GM12878 (cell line): ENCODE data around the gene SPATS2L. TPM values are rescaled to one million over a fixed set of nuclear protein-coding genes. Genes with fewer than 3 reads are reported as not detected.

Source experiments
- ATAC-seq: fragments of 200-7000 bp; cut with Tn5 transposase; 3 replicates; pipeline ENCODE4 v1.9.1; 2020; ENCODE audit warnings: mild to moderate bottlenecking, moderate library complexity
- BruUV-seq: library from RNA; stranded (reverse); fragments of 400-500 nt; replicated peaks from 2 replicates; lab custom pipeline; 2021; lab: Mats Ljungman, UMichigan
- CTCF ChIA-PET: fragments of 300-600 bp; sonication (Branson Sonifier 250); formaldehyde crosslinking; extraction: SDS; loops from one replicate; lab custom pipeline; 2021; ENCODE audit warnings: inconsistent platforms; lab: Yijun Ruan, JAX
- POLR2A ChIA-PET: fragments of 350-600 bp; formaldehyde crosslinking; extraction: SDS; loops from one replicate; lab custom pipeline; 2021; ENCODE audit warnings: inconsistent platforms; lab: Charles Lee
- RAD21 ChIA-PET: fragments of 300-600 bp; sonication (Branson Sonifier 250); formaldehyde crosslinking; loops from one replicate; lab custom pipeline; 2023; ENCODE audit warnings: antibody characterized with exemption; ENCODE audit not compliant: unreplicated experiment; lab: Charles Lee
- SMC1A ChIA-PET: fragments of 300-600 bp; sonication (Branson Sonifier 250); formaldehyde crosslinking; loops from one replicate; lab custom pipeline; 2023; ENCODE audit not compliant: unreplicated experiment, uncharacterized antibody; lab: Charles Lee
- DNase-seq: peaks from one replicate; pipeline ENCODE4 v3.0.0-alpha.2; 2011; ENCODE audit warnings: low read depth, low spot score
- FAIRE-seq: peaks from 3 replicates; lab custom pipeline; 2011; peaks lifted over from hg19 to GRCh38; lab: Jason Lieb, UNC
- H2AFZ ChIP-seq: 2 replicates; pipeline ENCODE4 v1.6.0; 2011; ENCODE audit warnings: low read depth, low read length, control low read depth; ENCODE audit not compliant: control insufficient read depth
- H3K27ac ChIP-seq: 2 replicates; pipeline ENCODE4 v1.5.1; 2011; ENCODE audit warnings: control low read depth; ENCODE audit not compliant: control insufficient read depth, insufficient read depth
- H3K27me3 ChIP-seq, 2 experiments: replicated peaks in 1 of 2; 2 replicates each; pipeline versions ENCODE4 v1.6.0 to v1.6.1; 2011; ENCODE audit warnings: low read length in 1 of 2; ENCODE audit not compliant: control insufficient read depth in 2 of 2, insufficient read depth in 2 of 2
- H3K36me3 ChIP-seq, 2 experiments: 2 replicates each; pipeline ENCODE4 v1.5.1; 2011; ENCODE audit warnings: low read length in 1 of 2; ENCODE audit not compliant: control insufficient read depth in 2 of 2, insufficient read depth in 2 of 2
- H3K4me1 ChIP-seq: 2 replicates; pipeline ENCODE4 v1.6.1; 2011; ENCODE audit warnings: mild to moderate bottlenecking, low read length, moderate library complexity, mixed read lengths; ENCODE audit not compliant: control insufficient read depth, insufficient read depth
- H3K4me2 ChIP-seq: 2 replicates; pipeline ENCODE4 v1.6.0; 2011; ENCODE audit warnings: control low read depth; ENCODE audit not compliant: control insufficient read depth, insufficient read depth
- H3K4me3 ChIP-seq: fragments of 200-600 bp; sonication (generic); 2 replicates; pipeline ENCODE4 v1.5.1; 2016
- H3K79me2 ChIP-seq: 2 replicates; pipeline ENCODE4 v1.6.0; 2011; ENCODE audit warnings: low read length; ENCODE audit not compliant: control insufficient read depth, insufficient read depth
- H3K9ac ChIP-seq: 2 replicates; pipeline ENCODE4 v1.8.0; 2011; ENCODE audit warnings: low read length, control low read depth, mixed read lengths; ENCODE audit not compliant: control insufficient read depth, insufficient read depth
- H3K9me3 ChIP-seq: replicated peaks from 3 replicates; pipeline ENCODE4 v1.5.1; 2011; ENCODE audit warnings: mild to moderate bottlenecking, low read length; ENCODE audit not compliant: control insufficient read depth, insufficient read depth
- H4K20me1 ChIP-seq: 2 replicates; pipeline ENCODE4 v1.6.0; 2011; ENCODE audit not compliant: control insufficient read depth, insufficient read depth
- CHD1 ChIP-seq: IDR thresholded peaks from 2 replicates; pipeline ENCODE4 v1.6.1; 2012; ENCODE audit warnings: low read depth, low read length, improper control_type of control experiment
- IRF3 ChIP-seq: fragments of 450-650 bp; IDR thresholded peaks from 2 replicates; pipeline ENCODE4 v1.6.1; 2014; ENCODE audit warnings: mild to moderate bottlenecking
- MYC ChIP-seq: IDR thresholded peaks from 2 replicates; pipeline ENCODE4 v1.6.1; 2011; ENCODE audit warnings: mild to moderate bottlenecking, low read length, moderate library complexity, inconsistent platforms; ENCODE audit not compliant: insufficient read depth, insufficient replicate concordance, insufficient read length, severe bottlenecking
- POU2F2 ChIP-seq: IDR thresholded peaks from 3 replicates; pipeline ENCODE4 v1.6.1; 2011; ENCODE audit warnings: low read depth, mild to moderate bottlenecking, low read length, borderline replicate concordance
- RAD21 ChIP-seq: IDR thresholded peaks from 2 replicates; pipeline ENCODE4 v1.6.1; 2011; ENCODE audit warnings: mild to moderate bottlenecking, low read depth, low read length, moderate library complexity; ENCODE audit not compliant: insufficient read depth
- SMC3 ChIP-seq: IDR thresholded peaks from 2 replicates; pipeline ENCODE4 v1.6.1; 2011; ENCODE audit warnings: low read length, improper control_type of control experiment, borderline replicate concordance
- SPI1 ChIP-seq: IDR thresholded peaks from 2 replicates; pipeline ENCODE4 v1.6.1; 2011; ENCODE audit warnings: low read depth, mild to moderate bottlenecking, low read length, moderate library complexity, borderline replicate concordance; ENCODE audit not compliant: insufficient read depth
- YBX1 ChIP-seq: fragments of 450-650 bp; IDR thresholded peaks from 2 replicates; pipeline ENCODE4 v1.6.1; 2016; ENCODE audit warnings: antibody characterized with exemption
- WGBS: methylation state at CpG from one replicate; pipeline ENCODE4 v1.1.6; 2016; ENCODE audit warnings: low lambda C conversion rate; ENCODE audit not compliant: insufficient replicate concordance, insufficient coverage; ENCODE audit errors: missing lambda C conversion rate; 5-methylcytosine and 5-hydroxymethylcytosine counted together
- in situ Hi-C: fragments of 300-500 bp; cut with MboI; formaldehyde crosslinking; loops from 9 replicates; pipeline ENCODE4 v1.14.3; 2018; ENCODE audit warnings: mixed read lengths
- intact Hi-C: fragments of 100-400 bp; cut with micrococcal nuclease; formaldehyde crosslinking; loops from one replicate; pipeline ENCODE4 v1.14.2; 2022; ENCODE audit not compliant: unreplicated experiment
- polyA plus RNA-seq, 11 experiments: library from polyadenylated mRNA; depleted of rRNA in 4 of 11; unstranded in 6 of 11; stranded (reverse) in 5 of 11; fragments of >200 nt; fragmentation: Nextera tagmentation in 4 of 11; fragmentation: Illumina TruSeq in 1 of 11; extraction: Ambion mirVana in 4 of 11; extraction: Trizol in 1 of 11; gene quantifications; 1 replicate in 1 of 11; 2 replicates in 10 of 11; pipeline versions ENCODE4 v1.2.1 to v1.2.3, GENCODE V29; 2011 to 2016; ENCODE audit warnings: inconsistent platforms in 2 of 11, missing spikeins in 2 of 11, low read depth in 1 of 11
- total RNA-seq, 4 experiments: library from RNA; depleted of rRNA in 3 of 4; stranded (reverse); fragments of >200 nt in 3 of 4; fragmentation: Illumina TruSeq in 1 of 4; extraction: Trizol in 1 of 4; gene quantifications; 2 replicates each; pipeline versions ENCODE4 v1.2.1 to v1.2.3, GENCODE V29; 2013 to 2021
- TF ChIP-seq, protein P1 (sequence below): fragments of 450-650 bp; IDR thresholded peaks from 2 replicates; pipeline ENCODE4 v1.6.1; 2016; ENCODE audit warnings: mild to moderate bottlenecking

Gene SPATS2L
- total and polyA plus RNA-seq, 10 of the 15 experiments (the other 5 are each of a cell fraction or from before 2014, with no cell fraction given) = 5.2 to 30.0 (median 20.1) TPM

GRCh38 chr2:200408428-200409316, 102.2 kb downstream of the SPATS2L start:
- Histone ChIP-seq H3K4me1 (peaks cover 4% of the 10 kb centered on the region; the same call in 1 of the 2 replicates), H3K27ac (no peak overlapping the region), H3K9me3 (no peaks in the 10 kb centered on the region), H3K27me3 (no peaks in the 10 kb centered on the region), H3K9ac (no peak overlapping the region), H3K4me3 (no peak overlapping the region), H3K79me2 (no peaks in the 10 kb centered on the region), H3K36me3 (no peaks in the 10 kb centered on the region), H4K20me1 (no peaks in the 10 kb centered on the region), H3K4me2 (no peak overlapping the region), H2AFZ (no peak overlapping the region)
- ATAC-seq (peak; percentile 17; the same call in 2 of the 3 replicates), FAIRE-seq (no peak), DNase-seq (no peak)
- POLR2A ChIA-PET = no interaction called here
- BruUV-seq = no TSS peak
- 79% methylated on average over 19 of the region's 19 CpGs for WGBS
- in situ Hi-C loops (no loop called here), intact Hi-C loops (no loop called here)
- RAD21 ChIA-PET = no interaction called here
- no peak for TF ChIP-seq CHD1
- no peak for TF ChIP-seq MYC
- no peak for TF ChIP-seq IRF3
- TF ChIP-seq, protein P1, sequence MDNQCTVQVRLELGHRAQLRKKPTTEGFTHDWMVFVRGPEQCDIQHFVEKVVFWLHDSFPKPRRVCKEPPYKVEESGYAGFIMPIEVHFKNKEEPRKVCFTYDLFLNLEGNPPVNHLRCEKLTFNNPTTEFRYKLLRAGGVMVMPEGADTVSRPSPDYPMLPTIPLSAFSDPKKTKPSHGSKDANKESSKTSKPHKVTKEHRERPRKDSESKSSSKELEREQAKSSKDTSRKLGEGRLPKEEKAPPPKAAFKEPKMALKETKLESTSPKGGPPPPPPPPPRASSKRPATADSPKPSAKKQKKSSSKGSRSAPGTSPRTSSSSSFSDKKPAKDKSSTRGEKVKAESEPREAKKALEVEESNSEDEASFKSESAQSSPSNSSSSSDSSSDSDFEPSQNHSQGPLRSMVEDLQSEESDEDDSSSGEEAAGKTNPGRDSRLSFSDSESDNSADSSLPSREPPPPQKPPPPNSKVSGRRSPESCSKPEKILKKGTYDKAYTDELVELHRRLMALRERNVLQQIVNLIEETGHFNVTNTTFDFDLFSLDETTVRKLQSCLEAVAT = no peak
- no peak for TF ChIP-seq SPI1
- TF ChIP-seq POU2F2 = no peak
- TF ChIP-seq YBX1 = no peak
- TF ChIP-seq SMC3 = no peak
- no peak for TF ChIP-seq RAD21
- CTCF ChIA-PET = interaction anchor here (0.6 to 1.4 kb wide), 2 partner anchors 15 to 124 kb away, joined by 3 read pairs; no protein-coding TSS in a partner anchor
- SMC1A ChIA-PET = interaction anchor here (0.7 to 3.1 kb wide), 2 partner anchors 11 to 90 kb away, joined by 3 to 6 read pairs; no protein-coding TSS in a partner anchor
